ENCODE results near the gene PET100. TPM values are rescaled to one million over a fixed set of nuclear protein-coding genes. Genes with fewer than 3 reads are reported as not detected.

PET100 gene
- total RNA-seq, 1 experiment from 2014 or later, result 69.0 TPM

GRCh38 chr19:7607874-7608560 lies 21.6 kb upstream of the PET100 start:
- DNase-seq, result no peak
- Histone ChIP-seq H3K4me3 (no peak overlapping the region), H3K36me3 (no peaks in the 10 kb centered on the region), H3K27me3 (peaks cover 89% of the 10 kb centered on the region), H3K9me3 (peaks cover 4% of the 10 kb centered on the region)

GRCh38 chr19:7610491-7611240 lies 18.9 kb upstream of the PET100 start:
- H3K9me3 ChIP-seq, result peaks cover 1% of the 10 kb centered on the region
- no peak for DNase-seq
- no peaks in the 10 kb centered on the region for H3K36me3 ChIP-seq
- H3K4me3 ChIP-seq, result no peak overlapping the region
- peaks cover 68% of the 10 kb centered on the region for H3K27me3 ChIP-seq

- Histone ChIP-seq H3K36me3 (no peaks in the 10 kb centered on the region), H3K4me3 (no peak overlapping the region), H3K9me3 (no peaks in the 10 kb centered on the region), H3K27me3 (peaks cover 59% of the 10 kb centered on the region)
- no peak for DNase-seq
Measured at GRCh38 chr19:7611541-7612279, 17.9 kb upstream of the PET100 start.

- peaks cover 52% of the 10 kb centered on the region for H3K27me3 ChIP-seq
- DNase-seq, result no peak
- H3K4me3 ChIP-seq, result no peak overlapping the region
- H3K36me3 ChIP-seq, result no peaks in the 10 kb centered on the region
- H3K9me3 ChIP-seq, result no peaks in the 10 kb centered on the region
Measured at GRCh38 chr19:7612282-7613274, 17.0 kb upstream of the PET100 start.

- Histone ChIP-seq H3K36me3 (peaks cover 12% of the 10 kb centered on the region), H3K9me3 (no peaks in the 10 kb centered on the region), H3K27me3 (peaks cover 27% of the 10 kb centered on the region), H3K4me3 (no peak overlapping the region)
- no peak for DNase-seq
Measured at GRCh38 chr19:7614859-7615741, 14.5 kb upstream of the PET100 start.

GRCh38 chr19:7617172-7617571 lies 12.4 kb upstream of the PET100 start:
- Histone ChIP-seq H3K4me3 (no peak overlapping the region), H3K9me3 (no peaks in the 10 kb centered on the region), H3K27me3 (peaks cover 9% of the 10 kb centered on the region), H3K36me3 (peaks cover 31% of the 10 kb centered on the region)
- no peak for DNase-seq

GRCh38 chr19:7617735-7618134 lies 11.9 kb upstream of the PET100 start:
- Histone ChIP-seq H3K36me3 (peaks cover 37% of the 10 kb centered on the region), H3K9me3 (no peaks in the 10 kb centered on the region), H3K27me3 (peaks cover 3% of the 10 kb centered on the region; the same call in 1 of the 2 replicates), H3K4me3 (no peak overlapping the region)
- DNase-seq, result no peak

- no peak for DNase-seq
- H3K9me3 ChIP-seq, result no peaks in the 10 kb centered on the region
- no peak overlapping the region for H3K4me3 ChIP-seq
- H3K36me3 ChIP-seq, result peaks cover 43% of the 10 kb centered on the region
- H3K27me3 ChIP-seq, result peaks cover 1% of the 10 kb centered on the region; the same call in 1 of the 2 replicates
Measured at GRCh38 chr19:7618348-7618747, 11.2 kb upstream of the PET100 start.

- no peak for DNase-seq
- no peak overlapping the region for H3K4me3 ChIP-seq
- H3K27me3 ChIP-seq, result no peaks in the 10 kb centered on the region
- peaks cover 47% of the 10 kb centered on the region for H3K36me3 ChIP-seq
- H3K9me3 ChIP-seq, result no peaks in the 10 kb centered on the region
Measured at GRCh38 chr19:7618771-7619510, 10.7 kb upstream of the PET100 start.

GRCh38 chr19:7619671-7620441 lies 9.7 kb upstream of the PET100 start:
- Histone ChIP-seq H3K4me3 (no peak overlapping the region), H3K36me3 (peaks cover 54% of the 10 kb centered on the region)

GRCh38 chr19:7620442-7621412 lies 8.9 kb upstream of the PET100 start:
- Histone ChIP-seq H3K4me3 (no peak overlapping the region), H3K27me3 (no peaks in the 10 kb centered on the region), H3K9me3 (no peaks in the 10 kb centered on the region), H3K36me3 (peaks cover 59% of the 10 kb centered on the region)
- DNase-seq, result no peak

More at GRCh38 chr19:7619671-7620441, 9.7 kb upstream of the PET100 start:
- no peak for DNase-seq
- Histone ChIP-seq H3K27me3 (no peaks in the 10 kb centered on the region), H3K9me3 (no peaks in the 10 kb centered on the region)

GRCh38 chr19:7622933-7623685 lies 6.5 kb upstream of the PET100 start:
- Histone ChIP-seq H3K27me3 (no peaks in the 10 kb centered on the region), H3K9me3 (no peaks in the 10 kb centered on the region), H3K4me3 (no peak overlapping the region), H3K36me3 (peaks cover 82% of the 10 kb centered on the region)
- no peak for DNase-seq

Measured in MG63 (cell line).